H1 (cell line): Measurements from ENCODE around the gene CASR. TPM values are rescaled to one million over a fixed set of nuclear protein-coding genes. Genes with fewer than 3 reads are reported as not detected.

ENCODE experiments used
- CTCF ChIA-PET: fragments of 300-600 bp; sonication (Branson Sonifier 250); formaldehyde crosslinking; loops from one replicate; lab custom pipeline; 2021; ENCODE audit not compliant: partially characterized antibody; lab: Charles Lee
- POLR2A ChIA-PET: fragments of 300-600 bp; sonication (Branson Sonifier 250); formaldehyde crosslinking; loops from one replicate; lab custom pipeline; 2021; ENCODE audit warnings: inconsistent platforms; ENCODE audit not compliant: partially characterized antibody; lab: Charles Lee
- DNase-seq, 2 experiments: peaks; one replicate each; pipeline versions ENCODE4 v3.0.0 to v3.0.0-alpha.2; 2010 to 2022; ENCODE audit warnings: low spot score in 2 of 2, low read depth in 1 of 2, mixed read lengths in 1 of 2
- FAIRE-seq: peaks from 2 replicates; lab custom pipeline; 2011; peaks lifted over from hg19 to GRCh38; lab: Jason Lieb, UNC
- H2AFZ ChIP-seq: 2 replicates; pipeline ENCODE4 v1.8.1; 2012; ENCODE audit warnings: low read length, inconsistent platforms
- H2AK5ac ChIP-seq: 2 replicates; pipeline ENCODE4 v1.6.1; 2013; ENCODE audit warnings: low read depth, low read length
- H2BK120ac ChIP-seq: replicated peaks from 2 replicates; pipeline ENCODE3; 2013; ENCODE audit warnings: low read depth, low read length, inconsistent platforms
- H2BK12ac ChIP-seq: 2 replicates; pipeline ENCODE4 v1.6.1; 2013; ENCODE audit warnings: low read depth, low read length
- H2BK15ac ChIP-seq: 2 replicates; pipeline ENCODE4 v1.6.1; 2013; ENCODE audit warnings: low read length
- H2BK20ac ChIP-seq: 2 replicates; pipeline ENCODE4 v1.6.1; 2013; ENCODE audit warnings: low read length
- H2BK5ac ChIP-seq: 2 replicates; pipeline ENCODE4 v1.6.1; 2013; ENCODE audit warnings: low read depth, low read length
- H3K14ac ChIP-seq: 2 replicates; pipeline ENCODE4 v1.6.1; 2013; ENCODE audit warnings: inconsistent platforms; ENCODE audit not compliant: insufficient read length
- H3K18ac ChIP-seq: 2 replicates; pipeline ENCODE4 v1.6.1; 2013; ENCODE audit warnings: low read length; ENCODE audit errors: extremely low read depth
- H3K23ac ChIP-seq: 2 replicates; pipeline ENCODE4 v1.6.1; 2013; ENCODE audit warnings: inconsistent platforms; ENCODE audit not compliant: insufficient read length
- H3K23me2 ChIP-seq: 2 replicates; pipeline ENCODE4 v1.6.1; 2013; ENCODE audit warnings: low read depth, low read length
- H3K27ac ChIP-seq: 2 replicates; pipeline ENCODE4 v1.6.1; 2011; ENCODE audit warnings: low read depth, low read length, inconsistent platforms
- H3K27me3 ChIP-seq, 4 experiments: replicated peaks in 1 of 4; 1 replicate in 1 of 4; 2 replicates in 3 of 4; pipeline versions ENCODE4 v1.6.1 to v1.8.1; 2011 to 2013; ENCODE audit warnings: low read length in 3 of 4, mild to moderate bottlenecking in 3 of 4, inconsistent platforms in 2 of 4, mixed read lengths in 2 of 4, moderate library complexity in 1 of 4; ENCODE audit not compliant: control insufficient read depth in 3 of 4, insufficient read depth in 3 of 4; ENCODE audit errors: extremely low read depth in 1 of 4
- H3K36me3 ChIP-seq, 4 experiments: 2 replicates each; pipeline versions ENCODE4 v1.6.1 to v1.8.1; 2011 to 2013; ENCODE audit warnings: mild to moderate bottlenecking in 4 of 4, low read length in 3 of 4, moderate library complexity in 2 of 4, control low read depth in 1 of 4, inconsistent platforms in 1 of 4; ENCODE audit not compliant: insufficient read depth in 4 of 4, control insufficient read depth in 2 of 4
- H3K4ac ChIP-seq: replicated peaks from 2 replicates; pipeline ENCODE3; 2013; ENCODE audit warnings: low read length, low read depth, mixed read lengths, inconsistent platforms; ENCODE audit not compliant: insufficient read length
- H3K4me1 ChIP-seq, 4 experiments: replicated peaks in 1 of 4; 1 replicate in 1 of 4; 2 replicates in 3 of 4; pipeline versions ENCODE4 v1.6.1 to v1.8.1; 2011 to 2013; ENCODE audit warnings: low read length in 3 of 4, inconsistent platforms in 2 of 4, mixed read lengths in 1 of 4; ENCODE audit not compliant: insufficient read depth in 4 of 4, control insufficient read depth in 3 of 4
- H3K4me2 ChIP-seq, 2 experiments: 2 replicates each; pipeline versions ENCODE4 v1.6.1 to v1.8.1; 2011 to 2013; ENCODE audit warnings: low read depth in 2 of 2, low read length in 2 of 2, control low read depth in 1 of 2, inconsistent platforms in 1 of 2, mild to moderate bottlenecking in 1 of 2; ENCODE audit not compliant: insufficient read depth in 1 of 2
- H3K4me3 ChIP-seq, 4 experiments: fragments of 200-600, 300-600 bp in 1 of 4; sonication (generic), shearing (Covaris generic), sonication (Bioruptor Twin) in 1 of 4; 2 replicates each; pipeline versions ENCODE4 v1.5.1 to v1.8.1; 2011 to 2016; ENCODE audit warnings: low read length in 4 of 4, low read depth in 3 of 4, control low read depth in 2 of 4, inconsistent platforms in 2 of 4, mild to moderate bottlenecking in 2 of 4, mixed read lengths in 1 of 4, moderate library complexity in 1 of 4; ENCODE audit not compliant: insufficient read depth in 2 of 4; ENCODE audit errors: extremely low read depth in 1 of 4
- H3K56ac ChIP-seq: replicated peaks from 2 replicates; pipeline ENCODE3; 2013; ENCODE audit warnings: low read depth, mild to moderate bottlenecking, mixed read lengths, low read length, inconsistent platforms; ENCODE audit not compliant: insufficient read length
- H3K79me1 ChIP-seq: 2 replicates; pipeline ENCODE4 v1.6.1; 2013; ENCODE audit warnings: low read depth, low read length, control low read depth
- H3K79me2 ChIP-seq, 2 experiments: 2 replicates each; pipeline versions ENCODE4 v1.6.1 to v1.8.1; 2012 to 2013; ENCODE audit warnings: low read length in 2 of 2, mild to moderate bottlenecking in 2 of 2, inconsistent platforms in 1 of 2; ENCODE audit not compliant: insufficient read depth in 2 of 2, control insufficient read depth in 1 of 2
- H3K9ac ChIP-seq, 4 experiments: replicated peaks in 1 of 4; 1 replicate in 1 of 4; 2 replicates in 3 of 4; pipeline versions ENCODE4 v1.6.1 to v1.8.1; 2011 to 2013; ENCODE audit warnings: low read depth in 3 of 4, low read length in 3 of 4, control low read depth in 2 of 4, mild to moderate bottlenecking in 2 of 4, moderate library complexity in 2 of 4, inconsistent platforms in 1 of 4; ENCODE audit errors: extremely low read depth in 1 of 4
- H3K9me3 ChIP-seq, 2 experiments: 2 replicates each; pipeline versions ENCODE4 v1.6.1 to v1.8.1; 2012 to 2013; ENCODE audit warnings: mild to moderate bottlenecking in 2 of 2, moderate library complexity in 2 of 2, control low read depth in 1 of 2, inconsistent platforms in 1 of 2, low read depth in 1 of 2, low read length in 1 of 2, mixed read lengths in 1 of 2; ENCODE audit not compliant: insufficient read depth in 2 of 2
- H4K20me1 ChIP-seq, 2 experiments: replicated peaks in 1 of 2; 2 replicates each; pipeline versions ENCODE3 to v1.8.1; 2011 to 2013; ENCODE audit warnings: inconsistent platforms in 2 of 2, low read length in 2 of 2, mild to moderate bottlenecking in 1 of 2; ENCODE audit not compliant: insufficient read depth in 2 of 2, control insufficient read depth in 1 of 2
- H4K5ac ChIP-seq: 2 replicates; pipeline ENCODE4 v1.6.1; 2013; ENCODE audit warnings: low read length, low read depth, mixed read lengths, inconsistent platforms; ENCODE audit not compliant: insufficient read length
- H4K8ac ChIP-seq: 2 replicates; pipeline ENCODE4 v1.8.0; 2013; ENCODE audit warnings: mild to moderate bottlenecking, moderate library complexity, low read length, inconsistent platforms; ENCODE audit not compliant: insufficient read depth; ENCODE audit errors: extremely low read depth
- H4K91ac ChIP-seq: replicated peaks from 2 replicates; pipeline ENCODE3; 2013; ENCODE audit warnings: low read length, mixed read lengths, inconsistent platforms; ENCODE audit not compliant: insufficient read length
- ATF2 ChIP-seq: IDR thresholded peaks from 2 replicates; pipeline ENCODE4 v1.6.1; 2012; ENCODE audit warnings: low read length, inconsistent platforms
- HDAC2 ChIP-seq, 2 experiments: fragments of 300-600 bp in 1 of 2; sonication (generic) in 1 of 2; IDR thresholded peaks; 2 replicates each; pipeline ENCODE4 v1.6.1; 2011 to 2012; ENCODE audit warnings: low read depth in 2 of 2, low read length in 2 of 2, mild to moderate bottlenecking in 2 of 2, moderate library complexity in 2 of 2, borderline replicate concordance in 1 of 2, inconsistent platforms in 1 of 2
- KDM1A ChIP-seq: fragments of 200-600, 300-600 bp; sonication (generic); IDR thresholded peaks from 2 replicates; pipeline ENCODE4 v1.7.1; 2016; ENCODE audit warnings: mild to moderate bottlenecking, low read length, borderline replicate concordance
- NANOG ChIP-seq: IDR thresholded peaks from 2 replicates; pipeline ENCODE4 v1.6.1; 2011; ENCODE audit warnings: low read length, low read depth, mild to moderate bottlenecking, inconsistent platforms; ENCODE audit not compliant: insufficient read depth, poor library complexity, severe bottlenecking
- SIRT6 ChIP-seq: IDR thresholded peaks from one replicate; pipeline ENCODE4 v1.7.1; 2012; ENCODE audit warnings: low read length, inconsistent platforms
- TCF12 ChIP-seq: IDR thresholded peaks from 2 replicates; pipeline ENCODE4 v1.6.1; 2011; ENCODE audit warnings: low read depth, mild to moderate bottlenecking, low read length
- YY1 ChIP-seq: IDR thresholded peaks from 2 replicates; pipeline ENCODE4 v1.6.1; 2011; ENCODE audit warnings: low read depth, mild to moderate bottlenecking, low read length
- WGBS, 2 experiments: shearing (Covaris generic) in 1 of 2; methylation state at CpG; one replicate each; pipeline versions ENCODE4 v1.1.6 to v1.1.7; 2013 to 2015; ENCODE audit warnings: low lambda C conversion rate in 2 of 2, mixed read lengths in 2 of 2, inconsistent platforms in 1 of 2, low coverage in 1 of 2, missing lambda C conversion rate in 1 of 2; ENCODE audit not compliant: insufficient replicate concordance in 2 of 2, insufficient coverage in 1 of 2, insufficient read length in 1 of 2; ENCODE audit errors: extremely low coverage in 1 of 2, missing lambda C conversion rate in 1 of 2; 5-methylcytosine and 5-hydroxymethylcytosine counted together
- polyA plus RNA-seq, 7 experiments: library from polyadenylated mRNA; depleted of rRNA in 3 of 7; stranded (reverse) in 5 of 7; unstranded in 2 of 7; fragments of >200 nt in 5 of 7; fragments of 200-250 nt in 2 of 7; gene quantifications; 1 replicate in 5 of 7; 2 replicates in 1 of 7; 4 replicates in 1 of 7; pipeline versions ENCODE4 v1.2.1 to v1.2.3, GENCODE V29; 2011 to 2013; ENCODE audit warnings: missing spikeins in 2 of 7, mixed read lengths in 2 of 7
- total RNA-seq: library from RNA; stranded (reverse); fragmentation: NEBNext Ultra II Directional; extraction: Animal tissue kit (Norgen Biotek cat#: 25700); gene quantifications from 2 replicates; pipeline ENCODE4 v1.2.1, GENCODE V29; 2021

The CASR gene
- total and polyA plus RNA-seq, 2 of the 8 experiments (the other 6 are each of a cell fraction or from before 2014, with no cell fraction given) = 0.36 to 0.58 TPM

- Histone ChIP-seq H4K5ac (no peak overlapping the region), H3K27ac (no peak overlapping the region), H2AK5ac (no peak overlapping the region), H2BK12ac (no peak overlapping the region), H2BK5ac (no peak overlapping the region), H3K18ac (no peak overlapping the region), H2BK20ac (no peak overlapping the region), H3K27me3 (no peaks in the 10 kb centered on the region), H2BK15ac (no peak overlapping the region), H3K23ac (no peak overlapping the region), H3K79me1 (no peaks in the 10 kb centered on the region), H3K14ac (no peak overlapping the region), H3K4me1 (no peaks in the 10 kb centered on the region; a peak in 1 of 7 replicates), H3K9ac (no peak overlapping the region), H2BK120ac (no peak overlapping the region), H4K91ac (no peak overlapping the region), H3K9me3 (no peaks in the 10 kb centered on the region), H3K36me3 (no peaks in the 10 kb centered on the region), H3K79me2 (no peaks in the 10 kb centered on the region), H3K4me2 (no peak overlapping the region), H3K4ac (no peak overlapping the region), H3K23me2 (no peaks in the 10 kb centered on the region), H4K8ac (no peak overlapping the region), H3K4me3 (no peak overlapping the region), H4K20me1 (no peaks in the 10 kb centered on the region), H2AFZ (peak overlapping the region; percentile 44), H3K56ac (no peak overlapping the region)
- ChIA-PET POLR2A (no interaction called here), CTCF (interaction anchor here (0.6 to 1.4 kb wide), 2 partner anchors 10 to 300 kb away, joined by 3 read pairs; no protein-coding TSS in a partner anchor)
- FAIRE-seq = no peak
- DNase-seq = no peak
- no peak for TF ChIP-seq NANOG
- no peak for TF ChIP-seq SIRT6
- TF ChIP-seq HDAC2 (IDR thresholded peaks at IDR 0.05; ENCODE audit: borderline replicate concordance in 1 of 2, low read depth in 2 of 2, low read length in 2 of 2) = no peak
- TF ChIP-seq YY1 = no peak
- TF ChIP-seq KDM1A = no peak
- TF ChIP-seq TCF12 = no peak
- no peak for TF ChIP-seq ATF2
- WGBS, 2 experiments = 88% methylated on average over 5 of the region's 5 CpGs; no CpG with 5 or more reads in 1 of the 2 experiments
These were observed 112.0 kb downstream of the CASR start for GRCh38 chr3:122295266-122296062.
